Nephron (organoid): ENCODE measurements around the gene SYT6.
"Not testable (repeated sequence)": the region's sequence is repeated elsewhere in the genome, so short reads cannot be mapped to it uniquely, and the experiment has no call there.

Experiments
- H3K27ac Mint-ChIP-seq, 3 experiments: 2 replicates each; pipeline ENCODE4 v1.8.0; 2020; ENCODE audit warnings: mixed read lengths in 3 of 3, mild to moderate bottlenecking in 2 of 3, moderate library complexity in 1 of 3
- H3K27me3 Mint-ChIP-seq: 2 replicates; pipeline ENCODE4 v1.8.0; 2021; ENCODE audit warnings: low read depth, mild to moderate bottlenecking, moderate library complexity, mixed read lengths
- H3K36me3 Mint-ChIP-seq: 2 replicates; pipeline ENCODE4 v1.8.0; 2020; ENCODE audit warnings: low read depth, mixed read lengths
- H3K4me1 Mint-ChIP-seq: 2 replicates; pipeline ENCODE4 v1.8.0; 2020; ENCODE audit warnings: mixed read lengths
- H3K4me3 Mint-ChIP-seq, 3 experiments: 2 replicates each; pipeline ENCODE4 v1.8.0; 2020; ENCODE audit warnings: mild to moderate bottlenecking in 3 of 3, mixed read lengths in 3 of 3, moderate library complexity in 2 of 3
- H3K9me3 Mint-ChIP-seq: 2 replicates; pipeline ENCODE4 v1.8.0; 2020; ENCODE audit warnings: mixed read lengths
- CTCF ChIP-seq, 3 experiments: fragments of 200-600 bp; sonication (generic); IDR thresholded peaks; one replicate each; pipeline ENCODE4 v1.5.0; 2021; ENCODE audit warnings: antibody characterized with exemption in 3 of 3; ENCODE audit not compliant: unreplicated experiment in 3 of 3

SYT6 gene

GRCh38 chr1:114063544-114063943 is 90.1 kb downstream of the SYT6 start:
- Mint-ChIP-seq H3K27ac (no peak overlapping the region), H3K4me1 (peaks cover 23% of the 10 kb centered on the region), H3K36me3 (no peaks in the 10 kb centered on the region), H3K27me3 (peaks cover 4% of the 10 kb centered on the region), H3K9me3 (peaks cover 8% of the 10 kb centered on the region), H3K4me3 (no peak overlapping the region)
- no peak for TF ChIP-seq CTCF (IDR thresholded peaks at IDR 0.05; ENCODE audit: unreplicated experiment in 3 of 3)

- peaks cover 8% of the 10 kb centered on the region for H3K9me3 Mint-ChIP-seq
- no peak for TF ChIP-seq CTCF (IDR thresholded peaks at IDR 0.05; ENCODE audit: unreplicated experiment in 3 of 3)
- H3K4me1 Mint-ChIP-seq, result peaks cover 32% of the 10 kb centered on the region
- no peaks in the 10 kb centered on the region for H3K36me3 Mint-ChIP-seq
- H3K27me3 Mint-ChIP-seq, result peaks cover 2% of the 10 kb centered on the region
- no peak overlapping the region for H3K4me3 Mint-ChIP-seq
- no peak overlapping the region for H3K27ac Mint-ChIP-seq
Observed at GRCh38 chr1:114062477-114063099, 91.1 kb downstream of the SYT6 start.

- peaks cover 32% of the 10 kb centered on the region for H3K4me1 Mint-ChIP-seq
- no peaks in the 10 kb centered on the region for H3K27me3 Mint-ChIP-seq
- peaks cover 9% of the 10 kb centered on the region for H3K9me3 Mint-ChIP-seq
- no peaks in the 10 kb centered on the region for H3K36me3 Mint-ChIP-seq
- H3K27ac Mint-ChIP-seq, result no peak overlapping the region
- H3K4me3 Mint-ChIP-seq, result no peak overlapping the region
- TF ChIP-seq CTCF (IDR thresholded peaks at IDR 0.05; ENCODE audit: unreplicated experiment in 3 of 3), result no peak
Observed at GRCh38 chr1:114061121-114061830, 92.4 kb downstream of the SYT6 start.

GRCh38 chr1:114058236-114058635 is 95.4 kb downstream of the SYT6 start:
- Mint-ChIP-seq H3K9me3 (peaks cover 12% of the 10 kb centered on the region), H3K4me1 (peaks cover 28% of the 10 kb centered on the region), H3K27ac (peak overlapping the region in 2 of 3 experiments; percentile 68 to 73)
- H3K4me3 Mint-ChIP-seq, H3K36me3 Mint-ChIP-seq, H3K27me3 Mint-ChIP-seq: not testable (repeated sequence)

GRCh38 chr1:114054148-114054547 is 99.5 kb downstream of the SYT6 start:
- peaks cover 8% of the 10 kb centered on the region for H3K9me3 Mint-ChIP-seq
- H3K36me3 Mint-ChIP-seq, result no peaks in the 10 kb centered on the region
- H3K4me1 Mint-ChIP-seq, result peaks cover 15% of the 10 kb centered on the region
- no peak overlapping the region for H3K27ac Mint-ChIP-seq
- TF ChIP-seq CTCF (IDR thresholded peaks at IDR 0.05; ENCODE audit: unreplicated experiment in 3 of 3), result no peak
- H3K27me3 Mint-ChIP-seq, result no peaks in the 10 kb centered on the region
- H3K4me3 Mint-ChIP-seq, result no peak overlapping the region

- Mint-ChIP-seq H3K9me3 (peaks cover 13% of the 10 kb centered on the region), H3K4me3 (no peak overlapping the region), H3K27ac (no peak overlapping the region), H3K27me3 (no peaks in the 10 kb centered on the region), H3K4me1 (no peaks in the 10 kb centered on the region), H3K36me3 (no peaks in the 10 kb centered on the region)
- TF ChIP-seq CTCF (IDR thresholded peaks at IDR 0.05; ENCODE audit: unreplicated experiment in 3 of 3), result no peak
Observed at GRCh38 chr1:114048232-114048631, 105.4 kb downstream of the SYT6 start.
